H1 (cell line): ENCODE results near the gene EPB41L1. TPM values are rescaled to one million over a fixed set of nuclear protein-coding genes. Genes with fewer than 3 reads are reported as not detected.
A peak's percentile ranks its signal among the peaks of the same experiment; 100 is the strongest.

Experiments
- CTCF ChIA-PET: fragments of 300-600 bp; sonication (Branson Sonifier 250); formaldehyde crosslinking; loops from one replicate; lab custom pipeline; 2021; ENCODE audit not compliant: partially characterized antibody; lab: Charles Lee
- POLR2A ChIA-PET: fragments of 300-600 bp; sonication (Branson Sonifier 250); formaldehyde crosslinking; loops from one replicate; lab custom pipeline; 2021; ENCODE audit warnings: inconsistent platforms; ENCODE audit not compliant: partially characterized antibody; lab: Charles Lee
- DNase-seq, 2 experiments: peaks; one replicate each; pipeline versions ENCODE4 v3.0.0 to v3.0.0-alpha.2; 2010 to 2022; ENCODE audit warnings: low spot score in 2 of 2, low read depth in 1 of 2, mixed read lengths in 1 of 2
- FAIRE-seq: peaks from 2 replicates; lab custom pipeline; 2011; peaks lifted over from hg19 to GRCh38; lab: Jason Lieb, UNC
- H2AFZ ChIP-seq: 2 replicates; pipeline ENCODE4 v1.8.1; 2012; ENCODE audit warnings: low read length, inconsistent platforms
- H2AK5ac ChIP-seq: 2 replicates; pipeline ENCODE4 v1.6.1; 2013; ENCODE audit warnings: low read depth, low read length
- H2BK120ac ChIP-seq: replicated peaks from 2 replicates; pipeline ENCODE3; 2013; ENCODE audit warnings: low read depth, low read length, inconsistent platforms
- H2BK12ac ChIP-seq: 2 replicates; pipeline ENCODE4 v1.6.1; 2013; ENCODE audit warnings: low read depth, low read length
- H2BK15ac ChIP-seq: 2 replicates; pipeline ENCODE4 v1.6.1; 2013; ENCODE audit warnings: low read length
- H2BK20ac ChIP-seq: 2 replicates; pipeline ENCODE4 v1.6.1; 2013; ENCODE audit warnings: low read length
- H2BK5ac ChIP-seq: 2 replicates; pipeline ENCODE4 v1.6.1; 2013; ENCODE audit warnings: low read depth, low read length
- H3K14ac ChIP-seq: 2 replicates; pipeline ENCODE4 v1.6.1; 2013; ENCODE audit warnings: inconsistent platforms; ENCODE audit not compliant: insufficient read length
- H3K18ac ChIP-seq: 2 replicates; pipeline ENCODE4 v1.6.1; 2013; ENCODE audit warnings: low read length; ENCODE audit errors: extremely low read depth
- H3K23ac ChIP-seq: 2 replicates; pipeline ENCODE4 v1.6.1; 2013; ENCODE audit warnings: inconsistent platforms; ENCODE audit not compliant: insufficient read length
- H3K23me2 ChIP-seq: 2 replicates; pipeline ENCODE4 v1.6.1; 2013; ENCODE audit warnings: low read depth, low read length
- H3K27ac ChIP-seq: 2 replicates; pipeline ENCODE4 v1.6.1; 2011; ENCODE audit warnings: low read depth, low read length, inconsistent platforms
- H3K27me3 ChIP-seq, 4 experiments: replicated peaks in 1 of 4; 1 replicate in 1 of 4; 2 replicates in 3 of 4; pipeline versions ENCODE4 v1.6.1 to v1.8.1; 2011 to 2013; ENCODE audit warnings: low read length in 3 of 4, mild to moderate bottlenecking in 3 of 4, inconsistent platforms in 2 of 4, mixed read lengths in 2 of 4, moderate library complexity in 1 of 4; ENCODE audit not compliant: control insufficient read depth in 3 of 4, insufficient read depth in 3 of 4; ENCODE audit errors: extremely low read depth in 1 of 4
- H3K36me3 ChIP-seq, 4 experiments: 2 replicates each; pipeline versions ENCODE4 v1.6.1 to v1.8.1; 2011 to 2013; ENCODE audit warnings: mild to moderate bottlenecking in 4 of 4, low read length in 3 of 4, moderate library complexity in 2 of 4, control low read depth in 1 of 4, inconsistent platforms in 1 of 4; ENCODE audit not compliant: insufficient read depth in 4 of 4, control insufficient read depth in 2 of 4
- H3K4ac ChIP-seq: replicated peaks from 2 replicates; pipeline ENCODE3; 2013; ENCODE audit warnings: low read length, low read depth, mixed read lengths, inconsistent platforms; ENCODE audit not compliant: insufficient read length
- H3K4me1 ChIP-seq, 4 experiments: replicated peaks in 1 of 4; 1 replicate in 1 of 4; 2 replicates in 3 of 4; pipeline versions ENCODE4 v1.6.1 to v1.8.1; 2011 to 2013; ENCODE audit warnings: low read length in 3 of 4, inconsistent platforms in 2 of 4, mixed read lengths in 1 of 4; ENCODE audit not compliant: insufficient read depth in 4 of 4, control insufficient read depth in 3 of 4
- H3K4me2 ChIP-seq, 2 experiments: 2 replicates each; pipeline versions ENCODE4 v1.6.1 to v1.8.1; 2011 to 2013; ENCODE audit warnings: low read depth in 2 of 2, low read length in 2 of 2, control low read depth in 1 of 2, inconsistent platforms in 1 of 2, mild to moderate bottlenecking in 1 of 2; ENCODE audit not compliant: insufficient read depth in 1 of 2
- H3K4me3 ChIP-seq, 4 experiments: fragments of 200-600, 300-600 bp in 1 of 4; sonication (generic), shearing (Covaris generic), sonication (Bioruptor Twin) in 1 of 4; 2 replicates each; pipeline versions ENCODE4 v1.5.1 to v1.8.1; 2011 to 2016; ENCODE audit warnings: low read length in 4 of 4, low read depth in 3 of 4, control low read depth in 2 of 4, inconsistent platforms in 2 of 4, mild to moderate bottlenecking in 2 of 4, mixed read lengths in 1 of 4, moderate library complexity in 1 of 4; ENCODE audit not compliant: insufficient read depth in 2 of 4; ENCODE audit errors: extremely low read depth in 1 of 4
- H3K56ac ChIP-seq: replicated peaks from 2 replicates; pipeline ENCODE3; 2013; ENCODE audit warnings: low read depth, mild to moderate bottlenecking, mixed read lengths, low read length, inconsistent platforms; ENCODE audit not compliant: insufficient read length
- H3K79me1 ChIP-seq: 2 replicates; pipeline ENCODE4 v1.6.1; 2013; ENCODE audit warnings: low read depth, low read length, control low read depth
- H3K79me2 ChIP-seq, 2 experiments: 2 replicates each; pipeline versions ENCODE4 v1.6.1 to v1.8.1; 2012 to 2013; ENCODE audit warnings: low read length in 2 of 2, mild to moderate bottlenecking in 2 of 2, inconsistent platforms in 1 of 2; ENCODE audit not compliant: insufficient read depth in 2 of 2, control insufficient read depth in 1 of 2
- H3K9ac ChIP-seq, 4 experiments: replicated peaks in 1 of 4; 1 replicate in 1 of 4; 2 replicates in 3 of 4; pipeline versions ENCODE4 v1.6.1 to v1.8.1; 2011 to 2013; ENCODE audit warnings: low read depth in 3 of 4, low read length in 3 of 4, control low read depth in 2 of 4, mild to moderate bottlenecking in 2 of 4, moderate library complexity in 2 of 4, inconsistent platforms in 1 of 4; ENCODE audit errors: extremely low read depth in 1 of 4
- H3K9me3 ChIP-seq, 2 experiments: 2 replicates each; pipeline versions ENCODE4 v1.6.1 to v1.8.1; 2012 to 2013; ENCODE audit warnings: mild to moderate bottlenecking in 2 of 2, moderate library complexity in 2 of 2, control low read depth in 1 of 2, inconsistent platforms in 1 of 2, low read depth in 1 of 2, low read length in 1 of 2, mixed read lengths in 1 of 2; ENCODE audit not compliant: insufficient read depth in 2 of 2
- H4K20me1 ChIP-seq, 2 experiments: replicated peaks in 1 of 2; 2 replicates each; pipeline versions ENCODE3 to v1.8.1; 2011 to 2013; ENCODE audit warnings: inconsistent platforms in 2 of 2, low read length in 2 of 2, mild to moderate bottlenecking in 1 of 2; ENCODE audit not compliant: insufficient read depth in 2 of 2, control insufficient read depth in 1 of 2
- H4K5ac ChIP-seq: 2 replicates; pipeline ENCODE4 v1.6.1; 2013; ENCODE audit warnings: low read length, low read depth, mixed read lengths, inconsistent platforms; ENCODE audit not compliant: insufficient read length
- H4K8ac ChIP-seq: 2 replicates; pipeline ENCODE4 v1.8.0; 2013; ENCODE audit warnings: mild to moderate bottlenecking, moderate library complexity, low read length, inconsistent platforms; ENCODE audit not compliant: insufficient read depth; ENCODE audit errors: extremely low read depth
- H4K91ac ChIP-seq: replicated peaks from 2 replicates; pipeline ENCODE3; 2013; ENCODE audit warnings: low read length, mixed read lengths, inconsistent platforms; ENCODE audit not compliant: insufficient read length
- RXRA ChIP-seq: IDR thresholded peaks from 2 replicates; pipeline ENCODE4 v1.6.1; 2011; ENCODE audit warnings: low read depth, mild to moderate bottlenecking, low read length, moderate library complexity; ENCODE audit not compliant: insufficient read depth
- SP2 ChIP-seq: IDR thresholded peaks from 2 replicates; pipeline ENCODE4 v1.6.1; 2012; ENCODE audit warnings: mild to moderate bottlenecking, low read length, inconsistent platforms
- SUZ12 ChIP-seq: fragments of 200-600 bp; sonication (generic); IDR thresholded peaks from 2 replicates; pipeline ENCODE4 v1.6.1; 2012; ENCODE audit warnings: mild to moderate bottlenecking, inconsistent platforms, low read length, moderate library complexity, mixed read lengths
- YY1 ChIP-seq: IDR thresholded peaks from 2 replicates; pipeline ENCODE4 v1.6.1; 2011; ENCODE audit warnings: low read depth, mild to moderate bottlenecking, low read length
- ZNF274 ChIP-seq: IDR thresholded peaks from 2 replicates; pipeline ENCODE4 v1.7.0; 2012; ENCODE audit warnings: low read length, borderline replicate concordance; ENCODE audit errors: extremely low read depth
- WGBS, 2 experiments: shearing (Covaris generic) in 1 of 2; methylation state at CpG; one replicate each; pipeline versions ENCODE4 v1.1.6 to v1.1.7; 2013 to 2015; ENCODE audit warnings: low lambda C conversion rate in 2 of 2, mixed read lengths in 2 of 2, inconsistent platforms in 1 of 2, low coverage in 1 of 2, missing lambda C conversion rate in 1 of 2; ENCODE audit not compliant: insufficient replicate concordance in 2 of 2, insufficient coverage in 1 of 2, insufficient read length in 1 of 2; ENCODE audit errors: extremely low coverage in 1 of 2, missing lambda C conversion rate in 1 of 2; 5-methylcytosine and 5-hydroxymethylcytosine counted together
- polyA plus RNA-seq, 7 experiments: library from polyadenylated mRNA; depleted of rRNA in 3 of 7; stranded (reverse) in 5 of 7; unstranded in 2 of 7; fragments of >200 nt in 5 of 7; fragments of 200-250 nt in 2 of 7; gene quantifications; 1 replicate in 5 of 7; 2 replicates in 1 of 7; 4 replicates in 1 of 7; pipeline versions ENCODE4 v1.2.1 to v1.2.3, GENCODE V29; 2011 to 2013; ENCODE audit warnings: missing spikeins in 2 of 7, mixed read lengths in 2 of 7
- total RNA-seq: library from RNA; stranded (reverse); fragmentation: NEBNext Ultra II Directional; extraction: Animal tissue kit (Norgen Biotek cat#: 25700); gene quantifications from 2 replicates; pipeline ENCODE4 v1.2.1, GENCODE V29; 2021
- TF ChIP-seq, protein P1 (sequence below), 3 experiments: IDR thresholded peaks; 1 replicate in 2 of 3; 2 replicates in 1 of 3; pipeline versions ENCODE4 v1.5.1 to v1.6.1; 2011; ENCODE audit warnings: low read length in 3 of 3, mild to moderate bottlenecking in 3 of 3, inconsistent platforms in 2 of 3, low read depth in 1 of 3, moderate library complexity in 1 of 3; ENCODE audit not compliant: insufficient read depth in 1 of 3; ENCODE audit errors: control extremely low read depth in 1 of 3

The EPB41L1 gene
- total and polyA plus RNA-seq, 2 of the 8 experiments (the other 6 are each of a cell fraction or from before 2014, with no cell fraction given), result 14.8 to 36.0 TPM

DNA sequence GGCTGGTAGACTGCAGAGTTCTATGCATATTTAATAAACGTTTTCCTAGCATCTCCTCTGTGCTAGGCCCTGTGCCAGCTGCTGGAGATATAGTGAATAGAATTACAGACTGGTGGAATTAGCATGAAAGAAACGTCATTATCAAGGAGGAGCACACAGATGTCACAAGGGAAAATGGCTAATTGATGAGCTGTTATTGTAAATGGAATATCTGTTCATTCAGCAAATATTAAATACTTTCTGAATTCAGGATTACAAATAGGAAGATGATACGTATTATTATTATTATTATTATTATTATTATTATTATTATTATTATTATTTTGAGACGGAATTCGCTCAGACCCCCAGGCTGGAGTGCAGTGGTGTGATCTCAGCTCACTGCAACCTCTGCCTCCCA lies 82.9 kb downstream of the EPB41L1 start:
- DNase-seq (no peak), FAIRE-seq (no peak)
- no peak overlapping the region for H4K8ac ChIP-seq
- H3K27me3 ChIP-seq, result no peaks in the 10 kb centered on the region
- H3K9ac ChIP-seq, result peak overlapping the region in 1 of 4 experiments; percentile 86; a peak in 1 of 7 replicates
- H3K4ac ChIP-seq, result no peak overlapping the region
- no peak overlapping the region for H3K14ac ChIP-seq
- H2AK5ac ChIP-seq, result no peak overlapping the region
- peaks cover 2% of the 10 kb centered on the region; the same call in 1 of the 2 replicates for H3K79me1 ChIP-seq
- 84% methylated on average over 5 of the region's 5 CpGs; no CpG with 5 or more reads in 1 of the 2 experiments for WGBS, 2 experiments
- H3K4me3 ChIP-seq, result peak overlapping the region; percentile 73 to 92 (median 82); a peak in 7 of 8 replicates
- peak overlapping the region; percentile 70 to 76 for H3K4me2 ChIP-seq
- H2BK120ac ChIP-seq, result no peak overlapping the region
- H3K36me3 ChIP-seq, result peaks cover 4 to 20% (median 13%) of the 10 kb centered on the region in 4 experiments; a peak in 6 of 8 replicates
- POLR2A ChIA-PET, result interaction anchor here (1.1 to 2.9 kb wide), 8 partner anchors 9 to 167 kb away, joined by 3 to 10 read pairs (median 3); no protein-coding TSS in a partner anchor
- H3K18ac ChIP-seq, result no peak overlapping the region
- H4K5ac ChIP-seq, result no peak overlapping the region
- no peak overlapping the region for H3K23ac ChIP-seq
- CTCF ChIA-PET, result interaction anchor here (0.6 to 4.2 kb wide), 12 partner anchors 9 to 279 kb away, joined by 3 to 21 read pairs (median 4); no protein-coding TSS in a partner anchor
- no peak overlapping the region for H2BK12ac ChIP-seq
- peaks cover 17 to 36% of the 10 kb centered on the region in 2 experiments for H3K79me2 ChIP-seq
- no peak overlapping the region for H2BK15ac ChIP-seq
- peaks cover 0 to 7% (median 5%) of the 10 kb centered on the region in 4 experiments; a peak in 6 of 7 replicates for H3K4me1 ChIP-seq
- TF ChIP-seq ZNF274, result no peak
- TF ChIP-seq, protein P1, sequence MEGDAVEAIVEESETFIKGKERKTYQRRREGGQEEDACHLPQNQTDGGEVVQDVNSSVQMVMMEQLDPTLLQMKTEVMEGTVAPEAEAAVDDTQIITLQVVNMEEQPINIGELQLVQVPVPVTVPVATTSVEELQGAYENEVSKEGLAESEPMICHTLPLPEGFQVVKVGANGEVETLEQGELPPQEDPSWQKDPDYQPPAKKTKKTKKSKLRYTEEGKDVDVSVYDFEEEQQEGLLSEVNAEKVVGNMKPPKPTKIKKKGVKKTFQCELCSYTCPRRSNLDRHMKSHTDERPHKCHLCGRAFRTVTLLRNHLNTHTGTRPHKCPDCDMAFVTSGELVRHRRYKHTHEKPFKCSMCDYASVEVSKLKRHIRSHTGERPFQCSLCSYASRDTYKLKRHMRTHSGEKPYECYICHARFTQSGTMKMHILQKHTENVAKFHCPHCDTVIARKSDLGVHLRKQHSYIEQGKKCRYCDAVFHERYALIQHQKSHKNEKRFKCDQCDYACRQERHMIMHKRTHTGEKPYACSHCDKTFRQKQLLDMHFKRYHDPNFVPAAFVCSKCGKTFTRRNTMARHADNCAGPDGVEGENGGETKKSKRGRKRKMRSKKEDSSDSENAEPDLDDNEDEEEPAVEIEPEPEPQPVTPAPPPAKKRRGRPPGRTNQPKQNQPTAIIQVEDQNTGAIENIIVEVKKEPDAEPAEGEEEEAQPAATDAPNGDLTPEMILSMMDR (IDR thresholded peaks at IDR 0.05; ENCODE audit: control extremely low read depth in 1 of 3, insufficient read depth in 1 of 3, low read depth in 1 of 3, low read length in 3 of 3), result no peak
- TF ChIP-seq YY1, result no peak
- no peak for TF ChIP-seq RXRA
- no peak for TF ChIP-seq SP2
- no peak for TF ChIP-seq SUZ12
- no peak overlapping the region for H3K56ac ChIP-seq
- H3K23me2 ChIP-seq, result peaks cover 10% of the 10 kb centered on the region
- no peak overlapping the region for H3K27ac ChIP-seq
- no peak overlapping the region for H2AFZ ChIP-seq
- no peaks in the 10 kb centered on the region for H3K9me3 ChIP-seq
- peaks cover 2% of the 10 kb centered on the region in 2 experiments for H4K20me1 ChIP-seq
- no peak overlapping the region for H4K91ac ChIP-seq
- H2BK5ac ChIP-seq, result no peak overlapping the region
- no peak overlapping the region for H2BK20ac ChIP-seq
